GM12875 (cell line): ENCODE measurements around the gene ZFHX3.

Source experiments
- H3K4me3 ChIP-seq: one replicate; pipeline ENCODE4 v1.5.1; 2011; ENCODE audit warnings: low read depth, low read length, control low read depth
- TF ChIP-seq, protein P1 (sequence below): IDR thresholded peaks from 2 replicates; pipeline ENCODE4 v1.5.1; 2011; ENCODE audit warnings: low read depth, mild to moderate bottlenecking, control low read depth, inconsistent platforms, low read length, moderate library complexity, borderline replicate concordance; ENCODE audit not compliant: insufficient read depth

Gene ZFHX3

DNA sequence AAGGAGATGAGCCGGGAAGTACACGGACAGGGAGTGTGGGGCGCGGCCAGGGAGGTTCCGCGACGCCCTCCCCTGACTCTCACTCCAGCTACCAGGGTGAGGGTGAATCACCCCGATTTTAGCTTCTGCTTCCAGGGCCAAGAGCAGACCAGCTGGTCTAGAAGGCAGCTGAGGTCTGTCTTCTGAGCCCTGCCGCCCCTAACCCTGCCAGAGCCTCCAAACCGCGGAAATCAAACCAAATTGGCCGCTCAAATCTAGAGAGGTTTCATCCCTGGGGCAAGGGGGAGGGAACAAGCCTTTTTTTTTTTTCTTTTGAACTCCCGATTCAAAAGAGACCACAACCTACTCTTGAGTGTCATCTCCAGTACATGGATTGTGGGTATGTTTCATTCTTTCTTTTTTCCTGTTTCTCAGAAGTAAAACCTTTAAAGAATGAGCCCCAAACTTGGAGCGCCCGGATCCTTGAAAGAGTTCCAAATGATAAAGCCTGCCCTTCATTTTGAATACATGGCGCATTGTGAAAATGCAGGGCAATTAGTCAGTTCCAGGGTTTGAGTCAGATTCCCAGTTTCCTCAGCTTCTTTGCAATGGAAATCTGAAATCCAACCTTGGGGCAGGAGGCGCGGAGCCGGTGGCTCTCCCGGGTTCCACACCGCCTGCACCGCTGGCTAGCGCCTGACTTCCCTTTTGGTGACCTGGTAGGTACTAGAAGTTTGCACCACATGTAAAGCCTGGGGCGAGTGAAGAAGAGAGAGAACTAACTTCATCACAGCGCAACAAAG, 16.5 kb upstream of the ZFHX3 start:
- no peak overlapping the region for H3K4me3 ChIP-seq

DNA sequence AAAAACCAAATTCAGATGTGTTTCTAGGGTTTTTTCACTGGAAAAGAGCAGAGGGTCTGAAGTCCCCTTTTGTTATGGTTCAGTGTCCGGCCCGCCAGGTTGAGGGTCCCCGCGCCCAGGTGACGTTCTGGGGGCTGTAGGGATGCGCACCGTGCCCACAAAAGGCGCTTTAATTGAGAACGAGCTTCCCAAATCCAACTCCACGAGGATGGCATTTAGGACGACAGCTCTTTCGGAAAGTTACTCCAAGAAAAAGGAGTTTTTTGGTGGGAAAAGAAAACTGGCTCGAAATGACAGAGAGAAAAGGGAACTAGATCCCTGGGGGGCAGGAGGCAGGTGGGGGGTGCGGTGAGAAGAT, 15.9 kb upstream of the ZFHX3 start:
- TF ChIP-seq, protein P1, sequence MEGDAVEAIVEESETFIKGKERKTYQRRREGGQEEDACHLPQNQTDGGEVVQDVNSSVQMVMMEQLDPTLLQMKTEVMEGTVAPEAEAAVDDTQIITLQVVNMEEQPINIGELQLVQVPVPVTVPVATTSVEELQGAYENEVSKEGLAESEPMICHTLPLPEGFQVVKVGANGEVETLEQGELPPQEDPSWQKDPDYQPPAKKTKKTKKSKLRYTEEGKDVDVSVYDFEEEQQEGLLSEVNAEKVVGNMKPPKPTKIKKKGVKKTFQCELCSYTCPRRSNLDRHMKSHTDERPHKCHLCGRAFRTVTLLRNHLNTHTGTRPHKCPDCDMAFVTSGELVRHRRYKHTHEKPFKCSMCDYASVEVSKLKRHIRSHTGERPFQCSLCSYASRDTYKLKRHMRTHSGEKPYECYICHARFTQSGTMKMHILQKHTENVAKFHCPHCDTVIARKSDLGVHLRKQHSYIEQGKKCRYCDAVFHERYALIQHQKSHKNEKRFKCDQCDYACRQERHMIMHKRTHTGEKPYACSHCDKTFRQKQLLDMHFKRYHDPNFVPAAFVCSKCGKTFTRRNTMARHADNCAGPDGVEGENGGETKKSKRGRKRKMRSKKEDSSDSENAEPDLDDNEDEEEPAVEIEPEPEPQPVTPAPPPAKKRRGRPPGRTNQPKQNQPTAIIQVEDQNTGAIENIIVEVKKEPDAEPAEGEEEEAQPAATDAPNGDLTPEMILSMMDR, result no peak
- no peak overlapping the region for H3K4me3 ChIP-seq

More for the DNA sequence above, 16.5 kb upstream of the ZFHX3 start:
- TF ChIP-seq, protein P1, result no peak

DNA sequence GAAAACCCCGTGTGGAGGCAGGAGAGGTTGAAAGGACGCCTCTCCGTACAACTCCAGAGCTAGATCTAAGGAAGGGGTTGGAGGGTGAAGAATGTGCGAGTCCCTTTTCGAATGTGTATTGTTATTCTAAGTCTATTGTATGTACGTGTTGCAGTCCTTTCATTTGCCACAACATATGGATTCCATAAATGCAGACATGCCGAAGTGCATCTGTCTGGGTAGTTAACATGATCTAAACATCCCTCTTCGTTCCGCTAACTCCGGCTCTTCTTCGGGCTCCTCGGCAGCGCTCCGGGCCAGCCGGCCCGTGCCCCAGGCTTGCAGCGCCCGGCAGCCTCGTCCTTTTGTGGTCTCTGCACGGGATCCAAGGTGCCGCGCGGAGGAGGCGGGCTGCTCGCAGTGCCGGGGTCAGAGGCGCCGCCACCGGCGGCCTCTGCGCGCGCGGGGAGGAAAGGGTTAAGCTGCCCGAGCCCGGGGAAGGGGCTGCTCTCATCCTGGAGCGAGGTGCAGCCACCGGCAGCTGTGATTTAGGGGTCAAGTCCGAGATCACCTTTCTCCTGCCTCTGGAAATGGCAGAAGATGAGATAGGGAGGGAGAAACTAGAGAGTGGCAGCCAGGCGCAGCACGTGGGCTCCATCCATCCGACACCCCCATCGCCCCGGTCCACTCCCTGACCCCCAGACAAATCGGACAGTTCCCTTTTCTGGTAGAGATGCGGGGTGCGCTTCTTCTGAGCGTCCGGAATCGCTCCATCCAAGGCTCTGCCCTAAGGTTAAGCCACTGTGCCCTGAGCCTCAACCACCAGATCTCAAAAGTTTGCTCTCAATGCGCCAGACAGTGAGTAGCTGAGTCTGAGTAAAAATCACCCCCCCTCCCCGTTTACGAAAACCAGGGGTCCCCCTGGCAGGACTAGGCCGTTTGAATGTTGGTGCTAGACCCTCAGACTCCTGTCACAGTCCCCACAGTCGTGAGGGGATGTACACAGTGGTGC, 15.1 kb upstream of the ZFHX3 start:
- TF ChIP-seq, protein P1, result no peak

DNA sequence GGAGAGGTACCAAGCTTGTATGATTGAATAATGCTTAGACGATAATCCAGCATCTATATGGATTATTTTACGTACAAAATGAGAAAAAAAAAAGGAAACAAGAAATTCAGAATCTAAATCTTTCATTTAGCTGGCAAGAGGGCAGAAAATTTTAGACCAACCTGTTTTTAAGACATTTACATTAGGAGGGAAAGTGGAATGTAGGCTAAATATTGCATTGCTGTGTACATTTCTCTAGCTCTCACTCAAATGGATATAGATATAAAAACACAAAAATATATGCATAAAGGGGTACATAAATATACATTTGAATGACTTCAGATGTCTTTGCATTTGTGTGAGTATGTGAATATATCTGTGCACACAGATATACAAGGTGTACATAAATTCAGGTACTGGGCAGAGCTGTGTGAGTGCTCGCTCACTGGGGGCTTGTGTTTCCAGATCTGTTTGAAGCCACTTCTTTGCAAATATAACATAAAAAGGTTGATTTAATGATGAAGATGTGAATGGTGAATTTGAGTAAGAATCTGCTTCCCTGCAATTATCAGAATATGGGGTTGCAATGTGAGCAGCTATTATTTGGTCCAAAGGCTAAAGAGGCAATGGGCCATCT, 14.2 kb upstream of the ZFHX3 start:
- H3K4me3 ChIP-seq, result no peak overlapping the region

More for the DNA sequence above, 15.1 kb upstream of the ZFHX3 start:
- no peak overlapping the region for H3K4me3 ChIP-seq

DNA sequence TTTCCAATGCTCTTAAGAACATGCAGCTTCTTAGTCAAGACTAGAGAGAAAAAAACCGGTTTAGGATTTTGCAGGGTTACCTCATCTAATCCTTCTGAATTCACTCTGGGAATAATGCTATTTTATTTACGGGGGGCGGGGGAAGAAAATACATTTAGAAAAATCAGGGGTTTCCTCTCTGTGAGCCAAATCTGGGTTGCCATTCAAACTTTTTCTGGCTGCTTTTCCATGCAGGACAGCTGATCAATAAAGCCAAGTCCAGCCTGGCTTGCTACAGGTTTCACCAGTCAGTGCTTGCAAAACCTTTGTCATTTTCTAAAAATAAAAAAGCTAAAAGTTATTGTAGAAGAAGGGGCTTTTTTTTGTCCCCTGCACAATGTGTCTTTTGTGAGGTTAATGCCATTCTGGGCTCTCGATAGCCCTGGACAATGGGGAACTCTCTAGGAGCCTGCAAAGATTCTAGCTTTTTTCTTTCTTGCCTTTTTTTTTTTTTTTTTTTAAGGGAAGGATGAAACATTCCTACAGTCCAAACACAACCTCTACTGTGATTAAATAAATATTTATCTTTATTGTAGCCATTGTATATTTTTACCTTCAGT, 13.1 kb upstream of the ZFHX3 start:
- no peak overlapping the region for H3K4me3 ChIP-seq
- TF ChIP-seq, protein P1, result no peak

More for the DNA sequence above, 14.2 kb upstream of the ZFHX3 start:
- TF ChIP-seq, protein P1, result no peak

DNA sequence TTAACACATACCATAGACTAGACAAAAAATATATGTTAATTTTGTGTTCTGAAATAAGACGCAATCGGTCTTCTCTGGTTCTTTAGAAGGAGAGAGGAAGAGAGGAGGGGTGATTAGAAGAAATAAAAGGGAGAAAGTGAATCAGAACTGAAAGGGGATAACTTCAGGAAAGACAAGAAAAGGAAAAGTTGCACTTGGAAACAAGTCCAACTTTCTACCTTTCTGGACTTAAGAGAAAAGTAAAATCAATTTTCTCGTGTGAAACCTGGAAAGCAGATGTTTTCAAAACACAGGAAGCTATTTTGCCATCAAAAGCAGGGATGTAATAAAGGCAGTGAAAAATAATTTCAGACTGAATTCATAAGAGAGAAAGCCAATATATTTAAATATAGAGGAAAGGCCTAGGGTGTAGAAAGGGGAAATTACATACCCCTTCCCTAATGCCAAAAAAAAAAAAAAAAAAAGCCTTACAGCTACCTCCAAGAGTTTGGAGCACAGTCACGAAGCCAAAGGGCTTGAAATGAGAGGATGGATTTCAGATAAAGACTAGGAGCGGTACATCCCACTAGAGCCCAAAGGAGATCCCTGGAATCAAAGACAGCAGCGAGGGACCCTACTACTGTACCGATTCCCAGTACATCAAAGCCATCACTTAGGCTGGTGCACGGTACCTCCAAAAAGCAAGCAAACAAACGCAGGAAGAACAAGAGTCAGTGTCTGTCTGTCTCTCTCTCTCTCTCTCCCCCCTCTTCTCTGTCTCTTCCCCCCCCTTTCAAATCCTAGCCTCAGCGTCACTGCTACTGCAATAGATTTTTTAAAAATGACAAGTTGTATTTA, 12.1 kb upstream of the ZFHX3 start:
- no peak overlapping the region for H3K4me3 ChIP-seq
- TF ChIP-seq, protein P1, result no peak
